ENCODE results near the gene NOP53.

NOP53 gene

DNA sequence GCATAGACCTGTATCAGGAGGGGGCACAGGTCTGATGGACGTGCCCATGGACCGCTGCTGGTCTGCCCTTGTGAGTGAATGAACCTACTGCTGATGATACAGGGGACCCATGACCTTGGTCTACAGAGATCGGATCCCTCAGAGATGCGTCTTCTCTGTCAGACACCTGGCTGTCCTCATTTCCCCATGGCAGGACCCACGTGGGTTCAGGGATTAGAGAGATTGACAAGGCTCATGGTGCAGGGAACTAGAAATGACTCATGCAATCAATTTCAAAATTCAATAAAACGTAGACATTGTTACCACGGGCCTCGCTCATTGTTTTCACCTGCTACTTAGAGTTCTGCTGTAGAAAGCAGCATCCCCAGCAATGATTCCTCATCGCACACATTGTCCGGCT is 60.0 kb downstream of the NOP53 start:
- no peak for DNase-seq (ENCODE audit: low spot score)

DNA sequence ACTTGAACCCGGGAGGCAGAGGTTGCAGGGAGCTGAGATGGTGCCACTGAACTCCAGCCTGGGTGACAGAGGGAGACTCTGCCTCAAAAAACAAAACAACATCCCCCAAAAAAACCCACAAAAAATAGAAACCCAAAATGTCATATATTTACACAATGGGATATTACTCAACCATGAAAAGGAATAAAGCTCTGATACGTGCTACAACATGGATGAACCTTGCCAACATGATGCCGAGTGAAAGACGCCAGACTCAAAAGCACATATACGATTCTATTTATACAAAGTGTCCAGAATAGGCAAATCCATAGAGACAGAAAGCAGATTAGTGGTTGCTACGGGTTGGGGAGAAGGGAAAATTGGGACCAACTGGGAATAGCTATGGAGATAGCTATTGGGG is 61.1 kb downstream of the NOP53 start:
- DNase-seq (ENCODE audit: low spot score): no peak

Data from Ammon's horn (tissue), 1 donor.